IMR-90 (cell line): ENCODE results near the gene CDX2. TPM values are rescaled to one million over a fixed set of nuclear protein-coding genes. Genes with fewer than 3 reads are reported as not detected.

Experiments
- ATAC-seq: fragments of 200-7000 bp; cut with Tn5 transposase; 2 replicates; pipeline ENCODE4 v1.9.1; 2020; ENCODE audit warnings: low read depth, mild to moderate bottlenecking, moderate library complexity
- BruUV-seq: library from RNA; stranded (reverse); fragments of 400-500 nt; replicated peaks from 2 replicates; lab custom pipeline; 2021; lab: Mats Ljungman, UMichigan
- CTCF ChIA-PET: fragments of 300-600 bp; formaldehyde crosslinking; extraction: SDS; loops from one replicate; lab custom pipeline; 2021; ENCODE audit warnings: antibody characterized with exemption; lab: Yijun Ruan, JAX
- POLR2A ChIA-PET: fragments of 300-600 bp; sonication (Branson Sonifier 250); formaldehyde crosslinking; loops from one replicate; lab custom pipeline; 2022; ENCODE audit warnings: antibody characterized with exemption; ENCODE audit not compliant: unreplicated experiment; lab: Charles Lee
- DNase-seq: peaks from one replicate; pipeline ENCODE4 v3.0.0; 2013
- H2AFZ ChIP-seq: replicated peaks from 2 replicates; pipeline ENCODE3; 2013; ENCODE audit warnings: low read length, mild to moderate bottlenecking; ENCODE audit not compliant: poor library complexity
- H2AK5ac ChIP-seq: 2 replicates; pipeline ENCODE4 v1.6.1; 2013; ENCODE audit warnings: low read depth, low read length, inconsistent platforms
- H2AK9ac ChIP-seq: replicated peaks from 2 replicates; pipeline ENCODE3; 2013; ENCODE audit warnings: mild to moderate bottlenecking, low read depth, low read length, moderate library complexity; ENCODE audit not compliant: poor library complexity
- H2BK120ac ChIP-seq: 2 replicates; pipeline ENCODE4 v1.6.1; 2013; ENCODE audit warnings: low read depth, low read length, inconsistent platforms
- H2BK15ac ChIP-seq: 3 replicates; pipeline ENCODE4 v1.6.1; 2013; ENCODE audit warnings: low read depth, low read length, inconsistent platforms
- H2BK20ac ChIP-seq: 2 replicates; pipeline ENCODE4 v1.6.1; 2013; ENCODE audit warnings: low read depth, mild to moderate bottlenecking, inconsistent platforms, low read length, moderate library complexity
- H2BK5ac ChIP-seq: 2 replicates; pipeline ENCODE4 v1.6.1; 2013; ENCODE audit warnings: mild to moderate bottlenecking, low read depth, low read length, inconsistent platforms; ENCODE audit not compliant: poor library complexity, severe bottlenecking
- H3K14ac ChIP-seq: replicated peaks from 2 replicates; pipeline ENCODE4 v1.6.1; 2013; ENCODE audit warnings: low read depth, low read length, inconsistent platforms
- H3K18ac ChIP-seq: 2 replicates; pipeline ENCODE4 v1.6.1; 2013; ENCODE audit warnings: low read depth, low read length, control low read depth
- H3K23ac ChIP-seq: 2 replicates; pipeline ENCODE4 v1.6.1; 2013; ENCODE audit warnings: low read depth, low read length, inconsistent platforms
- H3K27ac ChIP-seq: 2 replicates; pipeline ENCODE4 v1.5.1; 2013; ENCODE audit warnings: mild to moderate bottlenecking, control low read depth, low read length; ENCODE audit not compliant: insufficient read depth
- H3K27me3 ChIP-seq: 2 replicates; pipeline ENCODE4 v1.6.1; 2013; ENCODE audit warnings: low read length; ENCODE audit not compliant: control insufficient read depth, insufficient read depth
- H3K36me3 ChIP-seq: 2 replicates; pipeline ENCODE4 v1.6.1; 2013; ENCODE audit warnings: low read length, mixed read lengths; ENCODE audit not compliant: control insufficient read depth, insufficient read depth
- H3K4ac ChIP-seq: 2 replicates; pipeline ENCODE4 v1.6.1; 2013; ENCODE audit warnings: low read depth, low read length, inconsistent platforms
- H3K4me1 ChIP-seq: 2 replicates; pipeline ENCODE4 v1.6.1; 2013; ENCODE audit warnings: low read length, mixed read lengths; ENCODE audit not compliant: control insufficient read depth, insufficient read depth
- H3K4me2 ChIP-seq: 2 replicates; pipeline ENCODE4 v1.6.1; 2013; ENCODE audit warnings: low read depth, mild to moderate bottlenecking, control low read depth, low read length, moderate library complexity
- H3K4me3 ChIP-seq: 2 replicates; pipeline ENCODE4 v1.5.1; 2013; ENCODE audit warnings: low read depth, mild to moderate bottlenecking, control low read depth, low read length, moderate library complexity; ENCODE audit not compliant: insufficient read depth
- H3K56ac ChIP-seq: 2 replicates; pipeline ENCODE4 v1.6.1; 2013; ENCODE audit warnings: low read length, inconsistent platforms; ENCODE audit not compliant: insufficient read depth; ENCODE audit errors: extremely low read depth
- H3K79me1 ChIP-seq, 2 experiments: 2 replicates each; pipeline ENCODE4 v1.6.1; 2013; ENCODE audit warnings: low read length in 2 of 2, inconsistent platforms in 1 of 2, low read depth in 1 of 2
- H3K9ac ChIP-seq: 2 replicates; pipeline ENCODE4 v1.6.1; 2013; ENCODE audit warnings: low read depth, low read length, control low read depth
- H3K9me1 ChIP-seq: 2 replicates; pipeline ENCODE4 v1.6.1; 2013; ENCODE audit warnings: low read length, inconsistent platforms; ENCODE audit not compliant: insufficient read depth
- H3K9me3 ChIP-seq: 2 replicates; pipeline ENCODE4 v1.6.1; 2013; ENCODE audit warnings: low read length; ENCODE audit not compliant: control insufficient read depth, insufficient read depth
- H4K20me1 ChIP-seq: 2 replicates; pipeline ENCODE4 v1.6.1; 2013; ENCODE audit warnings: low read length, inconsistent platforms; ENCODE audit not compliant: insufficient read depth
- H4K5ac ChIP-seq: 2 replicates; pipeline ENCODE4 v1.6.1; 2013; ENCODE audit warnings: mild to moderate bottlenecking, low read depth, low read length, control low read depth
- H4K8ac ChIP-seq, 2 experiments: 2 replicates each; pipeline ENCODE4 v1.6.1; 2013; ENCODE audit warnings: low read depth in 2 of 2, low read length in 2 of 2, control low read depth in 1 of 2, inconsistent platforms in 1 of 2
- H4K91ac ChIP-seq: 2 replicates; pipeline ENCODE4 v1.6.1; 2013; ENCODE audit warnings: low read depth, low read length, inconsistent platforms; ENCODE audit not compliant: insufficient read depth
- CEBPB ChIP-seq: IDR thresholded peaks from 2 replicates; pipeline ENCODE4 v1.6.1; 2012; ENCODE audit warnings: low read depth, low read length, improper control_type of control experiment
- NFE2L2 ChIP-seq: fragments of 150-350 bp; IDR thresholded peaks from 2 replicates; pipeline ENCODE4 v1.6.1; 2016; ENCODE audit warnings: low read depth, mild to moderate bottlenecking, low read length
- POLR2A ChIP-seq: IDR thresholded peaks from 2 replicates; pipeline ENCODE4 v1.6.1; 2012; ENCODE audit warnings: mild to moderate bottlenecking, low read depth, low read length
- RAD21 ChIP-seq: IDR thresholded peaks from 2 replicates; pipeline ENCODE4 v1.6.1; 2012; ENCODE audit warnings: low read length, improper control_type of control experiment
- RCOR1 ChIP-seq: IDR thresholded peaks from 2 replicates; pipeline ENCODE4 v1.6.1; 2012; ENCODE audit warnings: mild to moderate bottlenecking, low read length, improper control_type of control experiment; ENCODE audit not compliant: insufficient replicate concordance
- WGBS, 2 experiments: methylation state at CpG; one replicate each; pipeline versions ENCODE4 v1.1.5 to v1.1.7; 2013; ENCODE audit warnings: missing lambda C conversion rate in 2 of 2; ENCODE audit not compliant: insufficient read length in 1 of 2; ENCODE audit errors: extremely low coverage in 2 of 2; 5-methylcytosine and 5-hydroxymethylcytosine counted together
- dilution Hi-C: fragments of 300-500 bp; cut with HindIII; formaldehyde crosslinking; loops from one replicate; pipeline ENCODE4 v1.14.3; 2018; ENCODE audit warnings: low sequenced_read_pairs; ENCODE audit not compliant: unreplicated experiment
- in situ Hi-C: fragments of 300-500 bp; cut with MboI; formaldehyde crosslinking; loops from 3 replicates; pipeline ENCODE4 v1.14.3; 2019; ENCODE audit warnings: low sequenced_read_pairs, inconsistent platforms, mixed read lengths
- intact Hi-C: fragments of 100-400 bp; cut with micrococcal nuclease; formaldehyde crosslinking; loops from 2 replicates; pipeline ENCODE4 v1.10.0; 2022
- polyA plus RNA-seq, 3 experiments: library from polyadenylated mRNA; depleted of rRNA; stranded (reverse); fragments of >200 nt; gene quantifications; 2 replicates each; pipeline ENCODE4 v1.2.3, GENCODE V29; 2012; ENCODE audit warnings: low replicate concordance in 1 of 3
- total RNA-seq: library from RNA; depleted of rRNA; stranded (reverse); fragments of >200 nt; gene quantifications from 2 replicates; pipeline ENCODE4 v1.2.3, GENCODE V29; 2012
- TF ChIP-seq, protein P1 (sequence below): conservative IDR thresholded peaks from 2 replicates; pipeline ENCODE4 v1.5.1; 2012; ENCODE audit warnings: mild to moderate bottlenecking, low read depth, low read length, improper control_type of control experiment

The CDX2 gene
- total and polyA plus RNA-seq, 2 of the 4 experiments (the other 2 are of a cell fraction) = not detected

DNA sequence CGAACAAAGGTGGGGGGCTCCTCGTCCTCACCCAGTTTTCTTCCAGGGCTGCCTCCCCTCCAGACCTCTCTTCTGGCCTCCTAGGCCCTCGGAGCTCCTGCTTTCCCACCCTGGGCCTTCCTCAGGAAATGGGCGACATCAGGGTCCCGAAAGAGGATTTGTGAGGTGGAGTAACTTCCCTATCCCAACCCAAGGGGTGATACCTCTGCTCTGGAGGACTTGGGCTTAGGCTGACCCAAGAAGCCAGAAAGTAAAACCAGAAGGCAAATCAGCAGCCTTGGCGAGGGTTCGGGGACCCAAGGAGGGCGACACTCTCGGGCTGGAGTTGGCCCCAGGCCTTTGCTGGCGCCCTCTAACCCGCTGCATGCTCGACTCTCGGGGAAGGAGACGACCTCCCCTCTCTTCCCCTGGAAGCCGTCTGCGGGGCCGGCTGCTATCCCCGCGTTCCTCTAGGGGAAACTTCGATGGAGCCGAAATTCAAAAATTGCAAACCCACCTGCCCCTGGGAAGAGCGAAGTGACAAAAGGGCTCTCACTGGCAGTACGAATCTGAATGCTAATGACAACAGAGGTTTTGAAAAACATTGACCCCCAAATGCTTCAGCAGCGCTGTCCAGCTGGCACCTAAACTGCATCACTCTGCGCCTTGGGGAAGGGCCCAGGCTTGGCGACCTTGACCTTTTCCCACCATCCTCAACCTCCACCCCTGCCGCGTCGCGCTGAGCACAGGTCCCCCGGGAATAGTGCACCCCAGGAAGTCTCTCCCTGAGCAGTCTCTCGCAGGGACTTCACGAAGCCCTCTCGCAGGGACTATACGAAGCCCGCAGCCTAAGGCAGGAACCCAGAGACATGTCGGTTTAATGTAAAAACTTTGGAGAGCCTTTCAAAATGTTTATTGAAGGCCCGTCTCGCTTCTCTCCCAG lies 46.9 kb downstream of the CDX2 start:
- Histone ChIP-seq H3K4ac (no peak overlapping the region), H3K27me3 (peaks cover 95% of the 10 kb centered on the region), H4K91ac (no peak overlapping the region), H3K9ac (no peak overlapping the region), H3K79me1 (no peaks in the 10 kb centered on the region), H2BK20ac (no peak overlapping the region), H2AFZ (no peak overlapping the region), H4K8ac (no peak overlapping the region), H2AK5ac (no peak overlapping the region), H4K5ac (no peak overlapping the region), H3K18ac (no peak overlapping the region), H3K56ac (no peak overlapping the region), H2BK15ac (no peak overlapping the region), H4K20me1 (no peaks in the 10 kb centered on the region), H3K9me1 (no peaks in the 10 kb centered on the region), H2BK120ac (no peak overlapping the region), H3K23ac (no peak overlapping the region), H2BK5ac (no peak overlapping the region), H3K14ac (no peak overlapping the region), H3K4me2 (no peak overlapping the region), H3K4me3 (no peak overlapping the region), H3K36me3 (no peaks in the 10 kb centered on the region), H3K9me3 (peaks cover 6% of the 10 kb centered on the region), H3K27ac (no peak overlapping the region), H2AK9ac (no peak overlapping the region), H3K4me1 (peaks cover 3% of the 10 kb centered on the region; the same call in 1 of the 2 replicates)
- in situ Hi-C loops = no loop called here
- ATAC-seq = no peak
- no peak for DNase-seq
- no TSS peak for BruUV-seq
- ChIA-PET CTCF (interaction anchor here (0.9 kb wide), 1 partner anchor 11 kb away, joined by 3 read pairs; no protein-coding TSS in a partner anchor), POLR2A (no interaction called here)
- TF ChIP-seq NFE2L2 (no peak), RAD21 (no peak), CEBPB (no peak), POLR2A (no peak), RCOR1 (no peak)
- TF ChIP-seq, protein P1, sequence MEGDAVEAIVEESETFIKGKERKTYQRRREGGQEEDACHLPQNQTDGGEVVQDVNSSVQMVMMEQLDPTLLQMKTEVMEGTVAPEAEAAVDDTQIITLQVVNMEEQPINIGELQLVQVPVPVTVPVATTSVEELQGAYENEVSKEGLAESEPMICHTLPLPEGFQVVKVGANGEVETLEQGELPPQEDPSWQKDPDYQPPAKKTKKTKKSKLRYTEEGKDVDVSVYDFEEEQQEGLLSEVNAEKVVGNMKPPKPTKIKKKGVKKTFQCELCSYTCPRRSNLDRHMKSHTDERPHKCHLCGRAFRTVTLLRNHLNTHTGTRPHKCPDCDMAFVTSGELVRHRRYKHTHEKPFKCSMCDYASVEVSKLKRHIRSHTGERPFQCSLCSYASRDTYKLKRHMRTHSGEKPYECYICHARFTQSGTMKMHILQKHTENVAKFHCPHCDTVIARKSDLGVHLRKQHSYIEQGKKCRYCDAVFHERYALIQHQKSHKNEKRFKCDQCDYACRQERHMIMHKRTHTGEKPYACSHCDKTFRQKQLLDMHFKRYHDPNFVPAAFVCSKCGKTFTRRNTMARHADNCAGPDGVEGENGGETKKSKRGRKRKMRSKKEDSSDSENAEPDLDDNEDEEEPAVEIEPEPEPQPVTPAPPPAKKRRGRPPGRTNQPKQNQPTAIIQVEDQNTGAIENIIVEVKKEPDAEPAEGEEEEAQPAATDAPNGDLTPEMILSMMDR = no peak
- dilution Hi-C loops = no loop called here
- intact Hi-C loops = no loop called here
- WGBS, 2 experiments = 0% methylated on average over 10 of the region's 39 CpGs; no CpG with 5 or more reads in 1 of the 2 experiments
